Neuronal stem cell (in vitro differentiated cells): ENCODE data around the gene ZNF133.

ENCODE experiments used
- DNase-seq: peaks from one replicate; pipeline ENCODE4 v3.0.0-alpha.2; 2013; ENCODE audit warnings: low spot score
- H2AFZ ChIP-seq: one replicate; pipeline ENCODE4 v1.6.1; 2013; ENCODE audit warnings: mild to moderate bottlenecking, low read length, inconsistent platforms
- H2AK5ac ChIP-seq: 2 replicates; pipeline ENCODE4 v1.6.1; 2013; ENCODE audit warnings: low read depth, mild to moderate bottlenecking, inconsistent platforms, low read length, moderate library complexity, mixed read lengths
- H2BK120ac ChIP-seq: 2 replicates; pipeline ENCODE4 v1.6.1; 2013; ENCODE audit warnings: low read depth, mild to moderate bottlenecking, inconsistent platforms, low read length, moderate library complexity, mixed read lengths
- H2BK12ac ChIP-seq: one replicate; pipeline ENCODE4 v1.6.1; 2013; ENCODE audit warnings: low read length, inconsistent platforms
- H2BK15ac ChIP-seq: 2 replicates; pipeline ENCODE4 v1.6.1; 2013; ENCODE audit warnings: mild to moderate bottlenecking, low read length, inconsistent platforms, mixed read lengths
- H2BK5ac ChIP-seq: one replicate; pipeline ENCODE4 v1.6.1; 2013; ENCODE audit warnings: inconsistent platforms, mild to moderate bottlenecking, low read length, moderate library complexity
- H3K14ac ChIP-seq: one replicate; pipeline ENCODE4 v1.6.1; 2013; ENCODE audit warnings: low read length, inconsistent platforms
- H3K18ac ChIP-seq: 2 replicates; pipeline ENCODE4 v1.6.1; 2013; ENCODE audit warnings: low read length, inconsistent platforms
- H3K23ac ChIP-seq: 2 replicates; pipeline ENCODE4 v1.6.1; 2013; ENCODE audit warnings: low read depth, mild to moderate bottlenecking, mixed read lengths, low read length, inconsistent platforms; ENCODE audit not compliant: poor library complexity
- H3K27ac ChIP-seq: replicated peaks from 3 replicates; pipeline ENCODE4 v1.5.1; 2013; ENCODE audit warnings: low read length, inconsistent platforms
- H3K27me3 ChIP-seq, 3 experiments: 2 replicates each; pipeline ENCODE4 v1.6.1; 2013; ENCODE audit warnings: low read length in 3 of 3, mild to moderate bottlenecking in 2 of 3, inconsistent platforms in 1 of 3, low read depth in 1 of 3, mixed read lengths in 1 of 3, moderate library complexity in 1 of 3; ENCODE audit not compliant: control insufficient read depth in 3 of 3, insufficient read depth in 3 of 3
- H3K36me3 ChIP-seq, 2 donors: replicated peaks in 1 of 2; 2 replicates each; pipeline ENCODE4 v1.6.1; 2013; ENCODE audit warnings: low read length in 2 of 2; ENCODE audit not compliant: control insufficient read depth in 2 of 2, insufficient read depth in 2 of 2
- H3K4ac ChIP-seq: 2 replicates; pipeline ENCODE4 v1.6.1; 2013; ENCODE audit warnings: inconsistent platforms, mild to moderate bottlenecking, low read length, moderate library complexity
- H3K4me1 ChIP-seq, 2 donors: 1 replicate in 1 of 2; 2 replicates in 1 of 2; pipeline ENCODE4 v1.6.1; 2013; ENCODE audit warnings: low read length in 2 of 2, low read depth in 1 of 2; ENCODE audit not compliant: control insufficient read depth in 2 of 2, insufficient read depth in 1 of 2
- H3K4me2 ChIP-seq: one replicate; pipeline ENCODE4 v1.6.1; 2013; ENCODE audit warnings: mild to moderate bottlenecking, low read length, inconsistent platforms; ENCODE audit not compliant: insufficient read depth, poor library complexity, severe bottlenecking
- H3K4me3 ChIP-seq, 2 donors: 2 replicates each; pipeline ENCODE4 v1.5.1; 2013; ENCODE audit warnings: low read length in 2 of 2, mild to moderate bottlenecking in 2 of 2, inconsistent platforms in 1 of 2, moderate library complexity in 1 of 2
- H3K79me1 ChIP-seq: one replicate; pipeline ENCODE4 v1.6.1; 2013; ENCODE audit warnings: low read depth, mild to moderate bottlenecking, inconsistent platforms, low read length, moderate library complexity
- H3K9ac ChIP-seq: one replicate; pipeline ENCODE4 v1.6.1; 2013; ENCODE audit warnings: mild to moderate bottlenecking, low read depth, low read length, inconsistent platforms; ENCODE audit not compliant: poor library complexity
- H3K9me3 ChIP-seq, 2 donors: replicated peaks in 1 of 2; 2 replicates each; pipeline versions ENCODE3 to v1.6.1; 2013; ENCODE audit warnings: low read length in 2 of 2, mild to moderate bottlenecking in 2 of 2, inconsistent platforms in 1 of 2, low read depth in 1 of 2, mixed read lengths in 1 of 2, moderate library complexity in 1 of 2; ENCODE audit not compliant: control insufficient read depth in 2 of 2, insufficient read depth in 1 of 2
- H4K8ac ChIP-seq: one replicate; pipeline ENCODE4 v1.6.1; 2013; ENCODE audit warnings: low read depth, mild to moderate bottlenecking, inconsistent platforms, low read length, moderate library complexity
- H4K91ac ChIP-seq: one replicate; pipeline ENCODE4 v1.6.1; 2013; ENCODE audit warnings: low read length, low read depth, mild to moderate bottlenecking, inconsistent platforms; ENCODE audit not compliant: poor library complexity
- WGBS, 2 donors: extraction: QIAGEN DNeasy Blood & Tissue Kit; methylation state at CpG; one replicate each; pipeline ENCODE4 v1.1.7; 2013; ENCODE audit warnings: missing lambda C conversion rate in 2 of 2, mixed read lengths in 1 of 2; ENCODE audit not compliant: insufficient read length in 2 of 2, insufficient replicate concordance in 1 of 2; ENCODE audit errors: extremely low coverage in 2 of 2; 5-methylcytosine and 5-hydroxymethylcytosine counted together

ZNF133 gene

GRCh38 chr20:18323705-18324104, 35.4 kb downstream of the ZNF133 start:
- Histone ChIP-seq H3K23ac (no peak overlapping the region), H2BK120ac (no peak overlapping the region), H3K4me3 (no peak overlapping the region), H2BK15ac (no peak overlapping the region), H3K36me3 (no peaks in the 10 kb centered on the region), H3K4ac (no peak overlapping the region), H2AFZ (no peak overlapping the region), H3K9ac (no peak overlapping the region), H3K18ac (no peak overlapping the region), H3K14ac (no peak overlapping the region), H4K91ac (no peak overlapping the region), H3K27ac (no peak overlapping the region), H2BK5ac (no peak overlapping the region), H4K8ac (no peak overlapping the region), H3K9me3 (no peaks in the 10 kb centered on the region), H3K79me1 (no peaks in the 10 kb centered on the region), H2AK5ac (no peak overlapping the region), H3K27me3 (no peaks in the 10 kb centered on the region), H3K4me2 (no peak overlapping the region), H2BK12ac (no peak overlapping the region), H3K4me1 (no peaks in the 10 kb centered on the region)
- WGBS, 2 donors, result no CpG with 5 or more reads among the region's 4 CpGs
- DNase-seq, result no peak

- Histone ChIP-seq H3K23ac (no peak overlapping the region), H2BK12ac (no peak overlapping the region), H3K27me3 (no peaks in the 10 kb centered on the region), H3K4me3 (no peak overlapping the region), H3K9ac (no peak overlapping the region), H3K18ac (no peak overlapping the region), H2AK5ac (no peak overlapping the region), H2BK120ac (no peak overlapping the region), H3K4ac (no peak overlapping the region), H4K91ac (no peak overlapping the region), H3K4me2 (no peak overlapping the region), H3K79me1 (no peaks in the 10 kb centered on the region), H3K27ac (no peak overlapping the region), H3K4me1 (no peaks in the 10 kb centered on the region), H2BK15ac (no peak overlapping the region), H2AFZ (no peak overlapping the region), H4K8ac (no peak overlapping the region), H3K14ac (no peak overlapping the region), H3K9me3 (no peaks in the 10 kb centered on the region), H2BK5ac (no peak overlapping the region), H3K36me3 (no peaks in the 10 kb centered on the region)
- WGBS, 2 donors, result no CpG with 5 or more reads among the region's 3 CpGs
- no peak for DNase-seq
Observed at GRCh38 chr20:18324596-18325089, 36.3 kb downstream of the ZNF133 start.

- no peak overlapping the region for H3K18ac ChIP-seq
- H3K9me3 ChIP-seq, result peaks cover under 1 to 5% of the 10 kb centered on the region in 2 donors
- no peaks in the 10 kb centered on the region for H3K27me3 ChIP-seq
- H3K4me3 ChIP-seq, result no peak overlapping the region
- no peaks in the 10 kb centered on the region for H3K4me1 ChIP-seq
- H3K27ac ChIP-seq, result no peak overlapping the region
- no peak overlapping the region for H4K8ac ChIP-seq
- H3K4me2 ChIP-seq, result no peak overlapping the region
- no peak overlapping the region for H3K14ac ChIP-seq
- H2AFZ ChIP-seq, result no peak overlapping the region
- no peak overlapping the region for H2AK5ac ChIP-seq
- no peak for DNase-seq
- H3K9ac ChIP-seq, result no peak overlapping the region
- H2BK15ac ChIP-seq, result no peak overlapping the region
- H2BK5ac ChIP-seq, result no peak overlapping the region
- no peak overlapping the region for H3K4ac ChIP-seq
- H2BK120ac ChIP-seq, result no peak overlapping the region
- no peak overlapping the region for H3K23ac ChIP-seq
- WGBS, 2 donors, result no CpG with 5 or more reads among the region's 2 CpGs
- H2BK12ac ChIP-seq, result no peak overlapping the region
- no peak overlapping the region for H4K91ac ChIP-seq
- H3K36me3 ChIP-seq, result no peaks in the 10 kb centered on the region
- no peaks in the 10 kb centered on the region for H3K79me1 ChIP-seq
Observed at GRCh38 chr20:18326990-18327389, 38.7 kb downstream of the ZNF133 start.

- no peak overlapping the region for H2AK5ac ChIP-seq
- no peak overlapping the region for H2AFZ ChIP-seq
- no peak overlapping the region for H3K4me3 ChIP-seq
- H3K27me3 ChIP-seq, result no peaks in the 10 kb centered on the region
- H2BK120ac ChIP-seq, result no peak overlapping the region
- H2BK5ac ChIP-seq, result no peak overlapping the region
- no peak overlapping the region for H3K14ac ChIP-seq
- H3K23ac ChIP-seq, result no peak overlapping the region
- peaks cover 2 to 8% of the 10 kb centered on the region in 2 donors for H3K9me3 ChIP-seq
- WGBS, 2 donors, result no CpG with 5 or more reads among the region's 2 CpGs
- H3K4ac ChIP-seq, result no peak overlapping the region
- no peak overlapping the region for H4K8ac ChIP-seq
- no peak overlapping the region for H3K18ac ChIP-seq
- no peak overlapping the region for H2BK15ac ChIP-seq
- no peak for DNase-seq
- H3K36me3 ChIP-seq, result no peaks in the 10 kb centered on the region
- no peak overlapping the region for H3K9ac ChIP-seq
- no peak overlapping the region for H2BK12ac ChIP-seq
- H3K27ac ChIP-seq, result no peak overlapping the region
- no peak overlapping the region for H3K4me2 ChIP-seq
- H3K79me1 ChIP-seq, result no peaks in the 10 kb centered on the region
- no peak overlapping the region for H4K91ac ChIP-seq
- no peaks in the 10 kb centered on the region for H3K4me1 ChIP-seq
Observed at GRCh38 chr20:18331694-18332093, 43.4 kb downstream of the ZNF133 start.
